ENCODE measurements around the gene RABEPK. TPM values are rescaled to one million over a fixed set of nuclear protein-coding genes. Genes with fewer than 3 reads are reported as not detected.
"Not testable (repeated sequence)": the region's sequence is repeated elsewhere in the genome, so short reads cannot be mapped to it uniquely, and the experiment has no call there.

Gene RABEPK
- total RNA-seq, 1 donor from 2014 or later: 13.1 TPM

DNA sequence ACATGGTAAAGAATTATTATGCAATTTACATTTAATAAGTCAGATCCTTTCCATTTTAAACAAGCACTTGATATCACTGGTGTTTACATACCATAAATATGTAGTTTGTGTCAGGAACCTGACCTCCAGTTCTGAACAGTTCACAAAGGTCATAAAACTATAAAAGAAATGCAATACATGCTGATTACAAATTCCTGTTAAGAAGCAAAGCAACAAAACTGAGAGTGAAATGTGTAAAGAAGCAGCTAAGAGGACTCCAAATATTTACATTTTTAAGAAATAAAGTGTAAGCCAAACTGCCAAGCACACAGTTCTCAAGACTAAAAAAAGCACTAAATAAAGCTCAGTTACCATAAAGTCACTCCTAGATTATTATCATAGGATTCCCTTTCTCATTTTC, 39.6 kb upstream of the RABEPK start:
- Mint-ChIP-seq H3K27me3 (no peaks in the 10 kb centered on the region), H3K4me1 (ENCODE audit: low read depth) (no peaks in the 10 kb centered on the region), H3K9me3 (ENCODE audit: low read depth) (no peaks in the 10 kb centered on the region), H3K27ac (no peak overlapping the region), H3K36me3 (ENCODE audit: insufficient read depth) (peaks cover 11% of the 10 kb centered on the region), H3K4me3 (ENCODE audit: low read depth) (no peak overlapping the region)
- DNase-seq (ENCODE audit: low spot score, unreplicated experiment): no peak
- no peak for TF ChIP-seq CTCF (IDR thresholded peaks at IDR 0.05; ENCODE audit: unreplicated experiment)

DNA sequence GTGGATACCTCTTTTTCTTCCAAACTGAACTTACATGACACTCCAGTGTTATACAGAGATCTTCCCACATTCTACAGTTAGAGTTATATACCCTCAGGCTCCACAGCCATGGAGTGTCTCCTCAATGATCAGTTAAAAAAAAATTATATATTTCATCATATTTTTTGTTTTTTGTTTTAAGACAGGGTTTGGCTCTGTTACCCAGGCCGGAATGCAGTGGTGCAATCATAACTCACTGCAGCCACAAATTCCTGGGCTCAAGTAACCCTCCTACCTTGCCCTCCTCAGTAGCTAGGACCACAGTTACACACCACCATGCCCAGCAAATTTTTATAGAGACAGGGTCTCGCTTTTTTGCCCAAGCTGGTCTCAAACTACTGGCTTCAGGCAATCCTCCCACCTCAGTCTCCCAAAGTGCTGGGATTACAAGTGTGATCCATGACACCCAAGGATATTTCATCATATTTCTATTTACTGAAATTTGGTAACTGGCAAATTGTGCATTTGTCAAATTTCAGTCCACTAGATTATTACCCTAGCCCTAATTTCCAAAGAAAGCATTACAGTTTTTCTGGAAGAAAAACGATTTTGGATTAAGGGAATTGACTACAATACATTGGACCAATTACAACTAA, 38.9 kb upstream of the RABEPK start:
- no peaks in the 10 kb centered on the region for H3K9me3 Mint-ChIP-seq (ENCODE audit: low read depth)
- H3K4me1 Mint-ChIP-seq (ENCODE audit: low read depth): no peaks in the 10 kb centered on the region
- H3K27me3 Mint-ChIP-seq: no peaks in the 10 kb centered on the region
- H3K36me3 Mint-ChIP-seq (ENCODE audit: insufficient read depth): peaks cover 11% of the 10 kb centered on the region
- no peak for DNase-seq (ENCODE audit: low spot score, unreplicated experiment)
- no peak overlapping the region for H3K27ac Mint-ChIP-seq
- no peak overlapping the region for H3K4me3 Mint-ChIP-seq (ENCODE audit: low read depth)
- no peak for TF ChIP-seq CTCF (IDR thresholded peaks at IDR 0.05; ENCODE audit: unreplicated experiment)

DNA sequence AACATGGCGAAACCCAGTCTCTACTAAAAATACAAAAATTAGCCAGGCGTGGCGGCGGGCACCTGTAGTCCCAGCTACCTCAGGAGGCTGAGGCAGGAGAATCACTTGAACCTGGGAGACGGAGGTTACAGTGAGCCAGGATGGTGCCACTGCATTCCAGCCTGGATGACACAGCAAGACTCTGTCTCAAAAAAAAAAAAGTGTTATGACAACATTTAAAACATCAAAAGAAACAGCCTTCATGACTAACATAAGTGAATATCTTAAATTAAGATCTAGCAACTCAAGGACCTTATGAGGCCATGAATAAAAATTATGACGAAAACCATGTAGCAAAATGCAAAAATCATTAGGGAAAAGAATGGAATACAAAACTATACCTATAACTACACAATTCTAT, 37.5 kb upstream of the RABEPK start:
- H3K27ac Mint-ChIP-seq; H3K9me3 Mint-ChIP-seq (ENCODE audit: low read depth); H3K27me3 Mint-ChIP-seq; H3K4me3 Mint-ChIP-seq (ENCODE audit: low read depth); DNase-seq (ENCODE audit: low spot score, unreplicated experiment); H3K4me1 Mint-ChIP-seq (ENCODE audit: low read depth); H3K36me3 Mint-ChIP-seq (ENCODE audit: insufficient read depth): not testable (repeated sequence)

GRCh38 chr9:125166762-125167161, 33.6 kb upstream of the RABEPK start:
- no peaks in the 10 kb centered on the region for H3K27me3 Mint-ChIP-seq
- H3K4me1 Mint-ChIP-seq (ENCODE audit: low read depth): no peaks in the 10 kb centered on the region
- no peak for TF ChIP-seq CTCF (IDR thresholded peaks at IDR 0.05; ENCODE audit: unreplicated experiment)
- H3K9me3 Mint-ChIP-seq (ENCODE audit: low read depth): no peaks in the 10 kb centered on the region
- H3K36me3 Mint-ChIP-seq (ENCODE audit: insufficient read depth): peaks cover 11% of the 10 kb centered on the region
- no peak for DNase-seq (ENCODE audit: low spot score, unreplicated experiment)
- no peak overlapping the region for H3K4me3 Mint-ChIP-seq (ENCODE audit: low read depth)
- no peak overlapping the region for H3K27ac Mint-ChIP-seq

DNA sequence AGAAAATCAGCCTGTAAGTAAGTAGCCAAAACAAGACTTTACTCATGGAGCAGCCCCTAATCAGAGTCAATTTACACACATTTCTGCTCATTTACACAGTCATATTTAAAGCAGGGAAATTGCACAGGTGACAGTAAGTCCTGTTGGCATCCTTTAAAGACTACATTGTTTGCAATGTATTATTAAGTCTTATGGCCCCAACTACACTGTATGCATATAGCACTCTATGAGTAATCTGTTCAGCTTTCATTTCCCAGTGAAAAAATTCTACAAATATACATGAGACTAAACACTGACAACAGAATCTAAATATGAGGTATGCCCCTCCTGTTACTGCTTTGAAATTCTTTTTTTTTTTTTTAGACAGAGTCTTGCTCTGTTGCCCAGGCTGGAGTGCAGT, 30.4 kb upstream of the RABEPK start:
- peaks cover 10% of the 10 kb centered on the region for H3K36me3 Mint-ChIP-seq (ENCODE audit: insufficient read depth)
- no peaks in the 10 kb centered on the region for H3K9me3 Mint-ChIP-seq (ENCODE audit: low read depth)
- TF ChIP-seq CTCF (IDR thresholded peaks at IDR 0.05; ENCODE audit: unreplicated experiment): no peak

GRCh38 chr9:125172031-125172755, 28.1 kb upstream of the RABEPK start:
- Mint-ChIP-seq H3K27me3 (no peaks in the 10 kb centered on the region), H3K36me3 (ENCODE audit: insufficient read depth) (peaks cover 11% of the 10 kb centered on the region), H3K9me3 (ENCODE audit: low read depth) (no peaks in the 10 kb centered on the region), H3K27ac (no peak overlapping the region), H3K4me1 (ENCODE audit: low read depth) (no peaks in the 10 kb centered on the region), H3K4me3 (ENCODE audit: low read depth) (no peak overlapping the region)
- TF ChIP-seq CTCF (IDR thresholded peaks at IDR 0.05; ENCODE audit: unreplicated experiment): no peak
- DNase-seq (ENCODE audit: low spot score, unreplicated experiment): no peak

More for the DNA sequence above, 30.4 kb upstream of the RABEPK start:
- H3K27ac Mint-ChIP-seq: no peak overlapping the region
- no peaks in the 10 kb centered on the region for H3K4me1 Mint-ChIP-seq (ENCODE audit: low read depth)
- no peak for DNase-seq (ENCODE audit: low spot score, unreplicated experiment)
- H3K4me3 Mint-ChIP-seq (ENCODE audit: low read depth): no peak overlapping the region
- no peaks in the 10 kb centered on the region for H3K27me3 Mint-ChIP-seq

All from progenitor cell of endocrine pancreas (in vitro differentiated cells).